ENCODE results near the gene LAGE3. TPM values are rescaled to one million over a fixed set of nuclear protein-coding genes. Genes with fewer than 3 reads are reported as not detected.
A peak's percentile ranks its signal among the peaks of the same experiment; 100 is the strongest.

Gene LAGE3
- total and polyA plus RNA-seq, 3 experiments from 2014 or later = 51.2 to 74.6 (median 72.5) TPM

- Mint-ChIP-seq H3K4me1 (peaks cover 21 to 26% (median 21%) of the 10 kb centered on the region in 3 donors), H3K9me3 (peaks cover 0 to 2% (median 0%) of the 10 kb centered on the region in 5 donors), H3K4me3 (peak within 1 kb of the TSS; percentile 74 to 92 (median 83)), H3K36me3 (peaks cover 0 to 24% (median 0%) of the 10 kb centered on the region in 3 donors), H3K27ac (peak within 1 kb of the TSS; percentile 65 to 93 (median 87)), H3K27me3 (peaks cover 0 to 2% of the 10 kb centered on the region in 2 donors)
- ChIA-PET CTCF (interaction anchor here (0.9 to 1.7 kb wide), 5 partner anchors 13 to 30 kb away, joined by 3 to 5 read pairs (median 4); partner anchors contain the start of gene RPL10), POLR2A (interaction anchor here (0.6 to 2.3 kb wide), 6 partner anchors 13 to 62 kb away, joined by 3 to 12 read pairs (median 4); partner anchors contain the start of gene SLC10A3)
- no peaks in the 10 kb centered on the region for H3K9me3 ChIP-seq (ENCODE audit: low read length)
- peak within 1 kb of the TSS; percentile 59 for H3K4me3 ChIP-seq (ENCODE audit: low read length)
- H3K27ac ChIP-seq (ENCODE audit: low read depth, low read length) = peak within 1 kb of the TSS; percentile 61
- DNase-seq = peak; percentile 77 to 93 (median 87)
- H3K27me3 ChIP-seq (ENCODE audit: insufficient read depth, low read length, poor library complexity, severe bottlenecking) = no peaks in the 10 kb centered on the region
- peaks cover 14% of the 10 kb centered on the region for H3K4me1 ChIP-seq (ENCODE audit: insufficient read depth, low read length)
- no peaks in the 10 kb centered on the region for H3K36me3 ChIP-seq (ENCODE audit: insufficient read depth, low read length)
Observed at GRCh38 chrX:154428176-154429171, 50.6 kb downstream of the LAGE3 start, which contains the start of gene ATP6AP1. Gene ATP6AP1 (plus strand): TSS chrX:154428677. CDS start chrX:154428693, 16 bp downstream.

Other genes starting within 250 kb of the LAGE3 start
- gene OPN1MW3, start 221.7 kb downstream of the LAGE3 start, total RNA-seq = not detected
- gene OPN1MW3, start 221.7 kb downstream of the LAGE3 start, polyA plus RNA-seq = not detected
- gene TEX28, start 184.2 kb downstream of the LAGE3 start, total RNA-seq = not detected
- not detected for gene TEX28, start 184.2 kb downstream of the LAGE3 start, polyA plus RNA-seq
- gene TKTL1, start 183.5 kb downstream of the LAGE3 start, total RNA-seq = under 1 TPM in 1 of 2 experiments, not detected in 1; 0.18 TPM
- 8.7 TPM for gene TKTL1, start 183.5 kb downstream of the LAGE3 start, polyA plus RNA-seq
- gene FLNA, start 104.6 kb downstream of the LAGE3 start, total RNA-seq = 1,000 to 10,000 TPM; 1,299 to 1,356 TPM
- 799 TPM for gene FLNA, start 104.6 kb downstream of the LAGE3 start, polyA plus RNA-seq
- gene EMD, start 100.0 kb downstream of the LAGE3 start, total RNA-seq = 100 to 1,000 TPM; 107 to 119 TPM
- 37.2 TPM for gene EMD, start 100.0 kb downstream of the LAGE3 start, polyA plus RNA-seq
- gene RPL10, start 80.9 kb downstream of the LAGE3 start, total RNA-seq = 1,000 to 10,000 TPM; 3,198 to 3,218 TPM
- 4,855 TPM for gene RPL10, start 80.9 kb downstream of the LAGE3 start, polyA plus RNA-seq
- gene DNASE1L1, start 70.0 kb downstream of the LAGE3 start, total RNA-seq = 10 to 100 TPM in 1 of 2 experiments, 1 to 10 TPM in 1; 9.8 to 10.1 TPM
- gene DNASE1L1, start 70.0 kb downstream of the LAGE3 start, polyA plus RNA-seq = 19.1 TPM
- 10 to 100 TPM; 51.9 to 52.3 TPM for gene TAFAZZIN, start 67.7 kb downstream of the LAGE3 start, total RNA-seq
- gene TAFAZZIN, start 67.7 kb downstream of the LAGE3 start, polyA plus RNA-seq = 41.4 TPM
- gene ATP6AP1, start 50.6 kb downstream of the LAGE3 start, total RNA-seq = 10 to 100 TPM; 43.0 to 43.2 TPM
- 129 TPM for gene ATP6AP1, start 50.6 kb downstream of the LAGE3 start, polyA plus RNA-seq
- 100 to 1,000 TPM; 107 to 113 TPM for gene GDI1, start 42.1 kb downstream of the LAGE3 start, total RNA-seq
- gene GDI1, start 42.1 kb downstream of the LAGE3 start, polyA plus RNA-seq = 49.1 TPM
- 10 to 100 TPM; 79.5 to 81.3 TPM for gene FAM50A, start 35.1 kb downstream of the LAGE3 start, total RNA-seq
- 59.6 TPM for gene FAM50A, start 35.1 kb downstream of the LAGE3 start, polyA plus RNA-seq
- 10 to 100 TPM; 34.1 to 39.2 TPM for gene PLXNA3, start 21.0 kb downstream of the LAGE3 start, total RNA-seq
- 0.79 TPM for gene PLXNA3, start 21.0 kb downstream of the LAGE3 start, polyA plus RNA-seq
- 10 to 100 TPM; 58.9 to 64.3 TPM for gene UBL4A, start 7.3 kb upstream of the LAGE3 start, total RNA-seq
- gene UBL4A, start 7.3 kb upstream of the LAGE3 start, polyA plus RNA-seq = 55.3 TPM
- 10 to 100 TPM; 40.8 to 45.7 TPM for gene SLC10A3, start 11.3 kb upstream of the LAGE3 start, total RNA-seq
- 81.0 TPM for gene SLC10A3, start 11.3 kb upstream of the LAGE3 start, polyA plus RNA-seq
- gene FAM3A, start 37.0 kb upstream of the LAGE3 start, total RNA-seq = 10 to 100 TPM; 28.4 to 29.4 TPM
- gene FAM3A, start 37.0 kb upstream of the LAGE3 start, polyA plus RNA-seq = 29.6 TPM
- gene G6PD, start 67.6 kb upstream of the LAGE3 start, total RNA-seq = 100 to 1,000 TPM; 108 to 116 TPM
- gene G6PD, start 67.6 kb upstream of the LAGE3 start, polyA plus RNA-seq = 10.7 TPM
- 10 to 100 TPM; 33.9 to 35.4 TPM for gene IKBKG, start 68.3 kb upstream of the LAGE3 start, total RNA-seq
- gene IKBKG, start 68.3 kb upstream of the LAGE3 start, polyA plus RNA-seq = 34.8 TPM
- not detected for gene CTAG1A, start 105.9 kb upstream of the LAGE3 start, total RNA-seq
- not detected for gene CTAG1A, start 105.9 kb upstream of the LAGE3 start, polyA plus RNA-seq
- not detected for gene CTAG1B, start 140.0 kb upstream of the LAGE3 start, total RNA-seq
- not detected for gene CTAG1B, start 140.0 kb upstream of the LAGE3 start, polyA plus RNA-seq
- gene CTAG2, start 174.3 kb upstream of the LAGE3 start, total RNA-seq = 10 to 100 TPM; 44.1 to 47.3 TPM
- not detected for gene CTAG2, start 174.3 kb upstream of the LAGE3 start, polyA plus RNA-seq

Data from CD8-positive, alpha-beta memory T cell (primary cell).